Ovary (tissue), 9 donors: Measurements from ENCODE around the gene RTL1. TPM values are rescaled to one million over a fixed set of nuclear protein-coding genes. Genes with fewer than 3 reads are reported as not detected.

Experiments
- DNase-seq, 5 donors: peaks; one replicate each; pipeline ENCODE4 v3.0.0-alpha.2; 2019 to 2020
- H3K27ac ChIP-seq, 2 donors: fragments of 200-600 bp; one replicate each; pipeline versions ENCODE4 v1.5.1 to v1.8.0; 2019 to 2022
- H3K27me3 ChIP-seq: fragments of 200-600 bp; one replicate; pipeline ENCODE4 v1.8.0; 2022
- H3K36me3 ChIP-seq: fragments of 200-600 bp; sonication (generic); one replicate; pipeline ENCODE4 v1.5.1; 2019
- H3K4me1 ChIP-seq: one replicate; pipeline ENCODE4 v1.8.1; 2013; ENCODE audit warnings: mild to moderate bottlenecking, moderate library complexity; ENCODE audit not compliant: insufficient read depth
- H3K4me3 ChIP-seq: fragments of 200-600 bp; sonication (generic); one replicate; pipeline ENCODE4 v1.5.1; 2017
- H3K9me3 ChIP-seq, 2 donors: fragments of 200-600 bp in 1 of 2; sonication (generic) in 1 of 2; one replicate each; pipeline versions ENCODE4 v1.5.1 to v1.8.1; 2013 to 2019; ENCODE audit warnings: mild to moderate bottlenecking in 1 of 2, moderate library complexity in 1 of 2
- CTCF ChIP-seq, 3 donors: fragments of 450-650 bp in 2 of 3; fragments of 200-600 bp in 1 of 3; IDR thresholded peaks; one replicate each; pipeline versions ENCODE4 v1.5.1 to v1.8.0; 2016 to 2022; ENCODE audit warnings: antibody characterized with exemption in 3 of 3, mild to moderate bottlenecking in 1 of 3
- EP300 ChIP-seq: sonication (generic); formaldehyde crosslinking; IDR thresholded peaks from one replicate; pipeline ENCODE4 v1.6.1; 2017; ENCODE audit warnings: antibody characterized with exemption
- POLR2A ChIP-seq: fragments of 450-650 bp; IDR thresholded peaks from one replicate; pipeline ENCODE4 v1.6.1; 2017; ENCODE audit warnings: antibody characterized with exemption, mild to moderate bottlenecking, moderate library complexity
- WGBS, 3 donors: extraction: QIAGEN DNeasy Blood & Tissue Kit in 1 of 3; methylation state at CpG; one replicate each; pipeline versions ENCODE4 v1.1.5 to v1.1.7; 2013 to 2017; 5-methylcytosine and 5-hydroxymethylcytosine counted together
- intact Hi-C, 4 donors: fragments of 100-400 bp; cut with DNase I; formaldehyde crosslinking; loops; one replicate each; pipeline versions ENCODE4 v1.11.0 to v1.15.1; 2022 to 2023
- polyA plus RNA-seq, 2 donors: library from polyadenylated mRNA; stranded (reverse); fragments of 200-250 nt in 1 of 2; fragments of 350-450 nt in 1 of 2; fragmentation: Illumina TruSeq in 1 of 2; extraction: RNeasy Lipid Tissue Mini Kit (QIAGEN cat#74804) in 1 of 2; gene quantifications; one replicate each; pipeline ENCODE4 v1.2.3, GENCODE V29; 2013 to 2014
- total RNA-seq, 7 donors: library from RNA; depleted of rRNA in 2 of 7; stranded (reverse); fragments of >200 nt in 2 of 7; fragmentation: NEBNext Ultra II Directional in 3 of 7; extraction: Animal tissue kit (Norgen Biotek cat#: 25700) in 3 of 7; gene quantifications; one replicate each; pipeline versions ENCODE4 v1.1.0 to v1.2.4, GENCODE V29; 2016 to 2023
- donor health status: DM: no; HTN: no; CAD: no; lungs with moderate emphysema.
- donor health status: DM: no; HTN: no; CAD: no.
- donor health status: Bipolar disorder and iron deficiency.
- donor health status: DM: yes; HTN: yes; CAD: no.
- donor health status: DM: no; HTN: no; CAD: no.
- donor health status: DM: yes; HTN: yes; CAD: no.

RTL1 gene
- total and polyA plus RNA-seq, 9 donors = 0.06 to 1.3 (median 0.40) TPM; not detected in 2

- TF ChIP-seq CTCF (IDR thresholded peaks at IDR 0.05) (no peak), POLR2A (no peak), EP300 (no peak)
- H3K9me3 ChIP-seq = no peaks in the 10 kb centered on the region
- H3K27ac ChIP-seq = peak overlapping the region in 1 of 2 donors; percentile 12
- no peaks in the 10 kb centered on the region for H3K36me3 ChIP-seq
- peak in 1 of 5 donors; percentile 71 for DNase-seq
- 57 to 71% (median 67%) methylated on average over 14 of the region's 14 CpGs for WGBS, 3 donors
- intact Hi-C loops = no loop called here
- no peaks in the 10 kb centered on the region for H3K27me3 ChIP-seq
- H3K4me1 ChIP-seq = no peaks in the 10 kb centered on the region
- H3K4me3 ChIP-seq = no peak overlapping the region
These were observed 63.8 kb downstream of the RTL1 start for GRCh38 chr14:100839681-100840111.

DNA sequence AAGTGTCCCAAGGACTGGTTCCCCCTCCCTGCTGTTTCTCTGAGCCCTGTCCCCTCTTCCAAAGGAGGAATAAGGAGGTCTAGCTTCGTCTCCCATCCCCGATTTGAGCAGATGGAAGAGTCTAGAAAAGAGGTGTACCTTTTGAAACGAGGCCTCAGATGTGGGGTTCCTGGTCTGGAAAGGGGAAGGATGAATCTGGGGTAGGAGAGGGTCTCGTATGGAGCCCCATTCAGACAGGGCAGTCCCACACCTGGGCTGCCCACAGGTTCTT lies 64.3 kb downstream of the RTL1 start:
- no peak overlapping the region for H3K27ac ChIP-seq
- 57 to 72% (median 71%) methylated on average over 4 of the region's 4 CpGs for WGBS, 3 donors
- intact Hi-C loops = no loop called here

GRCh38 chr14:100838493-100839314 lies 64.8 kb downstream of the RTL1 start:
- TF ChIP-seq EP300 (no peak), CTCF (IDR thresholded peaks at IDR 0.05) (no peak), POLR2A (no peak)
- H3K27me3 ChIP-seq = no peaks in the 10 kb centered on the region
- WGBS, 3 donors = 72 to 83% (median 78%) methylated on average over 14 of the region's 14 CpGs
- H3K27ac ChIP-seq = no peak overlapping the region
- no peaks in the 10 kb centered on the region for H3K9me3 ChIP-seq
- no peak for DNase-seq
- H3K4me3 ChIP-seq = no peak overlapping the region
- no peaks in the 10 kb centered on the region for H3K4me1 ChIP-seq
- intact Hi-C loops = no loop called here
- H3K36me3 ChIP-seq = no peaks in the 10 kb centered on the region

More for the DNA sequence above, 64.3 kb downstream of the RTL1 start:
- Histone ChIP-seq H3K36me3 (no peaks in the 10 kb centered on the region), H3K9me3 (no peaks in the 10 kb centered on the region), H3K27me3 (no peaks in the 10 kb centered on the region), H3K4me1 (no peaks in the 10 kb centered on the region), H3K4me3 (no peak overlapping the region)
- DNase-seq = no peak
- TF ChIP-seq POLR2A = no peak
- TF ChIP-seq EP300 = no peak
- TF ChIP-seq CTCF (IDR thresholded peaks at IDR 0.05) = no peak

GRCh38 chr14:100837805-100838350 lies 65.6 kb downstream of the RTL1 start:
- Histone ChIP-seq H3K4me3 (no peak overlapping the region), H3K4me1 (no peaks in the 10 kb centered on the region), H3K27ac (no peak overlapping the region), H3K9me3 (no peaks in the 10 kb centered on the region), H3K36me3 (no peaks in the 10 kb centered on the region), H3K27me3 (no peaks in the 10 kb centered on the region)
- TF ChIP-seq CTCF (IDR thresholded peaks at IDR 0.05) = no peak
- no peak for TF ChIP-seq POLR2A
- no peak for TF ChIP-seq EP300
- no peak for DNase-seq
- intact Hi-C loops = no loop called here
- WGBS, 3 donors = 82 to 88% (median 88%) methylated on average over 8 of the region's 8 CpGs
